HG02973 (cell line): ENCODE data around the gene RTP4.

Source experiments
- ATAC-seq: cut with Tn5 transposase; IDR thresholded peaks from one replicate; pipeline ENCODE4 v1.9.1; 2021; ENCODE audit warnings: moderate library complexity; ENCODE audit not compliant: unreplicated experiment

Gene RTP4

GRCh38 chr3:187368251-187369088 lies at the start of gene RTP4:
TSS of gene RTP4 (plus strand) at chr3:187368385. CDS start at chr3:187368442, 57 bp downstream.
- peak; percentile 92 for ATAC-seq

- no peak for ATAC-seq
These were observed 49.2 kb upstream of the RTP4 start for GRCh38 chr3:187318819-187319616.

GRCh38 chr3:187319699-187320302 lies 48.4 kb upstream of the RTP4 start:
- peak; percentile 82 for ATAC-seq

- ATAC-seq: no peak
These were observed 46.4 kb upstream of the RTP4 start for GRCh38 chr3:187321766-187322165.

GRCh38 chr3:187322291-187322690 lies 45.9 kb upstream of the RTP4 start:
- ATAC-seq: no peak

- no peak for ATAC-seq
These were observed 45.1 kb upstream of the RTP4 start for GRCh38 chr3:187323091-187323490.

GRCh38 chr3:187325632-187326031 lies 42.6 kb upstream of the RTP4 start:
- no peak for ATAC-seq

- ATAC-seq: no peak
These were observed 40.3 kb upstream of the RTP4 start for GRCh38 chr3:187327845-187328244.

- ATAC-seq: no peak
These were observed 39.5 kb upstream of the RTP4 start for GRCh38 chr3:187328691-187329090.

GRCh38 chr3:187334904-187335303 lies 33.3 kb upstream of the RTP4 start:
- no peak for ATAC-seq

- ATAC-seq: no peak
These were observed 31.9 kb upstream of the RTP4 start for GRCh38 chr3:187336322-187336721.

- ATAC-seq: no peak
These were observed 27.6 kb upstream of the RTP4 start for GRCh38 chr3:187340578-187340977.

GRCh38 chr3:187342255-187342654 lies 25.9 kb upstream of the RTP4 start:
- no peak for ATAC-seq

- no peak for ATAC-seq
These were observed 24.5 kb upstream of the RTP4 start for GRCh38 chr3:187343670-187344069.

- no peak for ATAC-seq
These were observed 15.3 kb upstream of the RTP4 start for GRCh38 chr3:187352581-187353575.

GRCh38 chr3:187358068-187358467 lies 10.1 kb upstream of the RTP4 start:
- no peak for ATAC-seq

GRCh38 chr3:187359798-187360486 lies 8.2 kb upstream of the RTP4 start:
- no peak for ATAC-seq

- ATAC-seq: no peak
These were observed 7.6 kb upstream of the RTP4 start for GRCh38 chr3:187360596-187360995.

- no peak for ATAC-seq
These were observed 6.3 kb upstream of the RTP4 start for GRCh38 chr3:187361835-187362234.

GRCh38 chr3:187367561-187368103 lies 553 bp upstream of the RTP4 start:
- no peak for ATAC-seq
